ENCODE results near the gene TRMT11. TPM values are rescaled to one million over a fixed set of nuclear protein-coding genes. Genes with fewer than 3 reads are reported as not detected.

TRMT11 gene
- total and polyA plus RNA-seq, 2 of the 13 experiments (the other 11 are each of a cell fraction or from before 2014, with no cell fraction given): 42.2 to 81.9 TPM

DNA sequence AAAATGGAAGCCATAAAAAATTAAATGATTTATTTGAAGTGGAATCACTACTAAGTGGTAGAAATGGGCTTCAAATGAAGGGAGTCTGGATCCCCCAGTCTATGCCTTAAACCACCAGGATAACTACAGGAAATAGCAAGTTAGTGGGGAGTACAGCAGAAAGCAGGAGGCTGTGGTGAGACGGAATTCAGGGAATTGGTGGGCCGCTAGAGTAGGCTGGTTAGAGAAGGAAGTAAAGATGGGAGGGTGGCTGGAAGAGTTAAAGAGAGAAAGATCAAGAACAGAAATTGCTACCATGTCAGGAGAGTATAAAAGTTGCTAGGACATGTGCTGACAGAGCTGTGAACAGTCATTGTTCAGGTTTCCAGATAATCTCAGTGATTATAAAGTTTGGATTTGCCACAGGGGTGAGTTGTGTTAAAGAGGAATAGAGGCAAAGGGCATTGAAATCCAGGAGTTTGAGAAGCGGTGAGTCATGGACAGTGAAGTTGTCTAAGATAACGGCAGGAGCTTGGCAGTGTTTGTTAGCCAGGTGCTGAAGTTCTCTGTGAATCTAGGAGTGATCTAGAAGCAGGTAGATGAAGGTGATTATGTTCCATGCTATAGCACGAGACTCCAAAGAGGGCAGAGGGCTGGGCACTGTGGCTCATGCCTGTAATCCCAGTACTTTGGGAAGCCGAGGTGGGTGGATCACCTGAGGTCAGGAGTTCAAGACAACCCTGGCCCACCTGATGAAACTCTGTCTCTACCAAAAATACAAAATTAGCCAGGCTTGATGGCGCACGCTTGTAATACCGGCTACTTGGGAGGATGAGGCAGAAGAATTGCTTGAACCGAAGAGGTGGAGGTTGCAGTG, 43.4 kb upstream of the TRMT11 start (continued):
- TF ChIP-seq, protein P1, sequence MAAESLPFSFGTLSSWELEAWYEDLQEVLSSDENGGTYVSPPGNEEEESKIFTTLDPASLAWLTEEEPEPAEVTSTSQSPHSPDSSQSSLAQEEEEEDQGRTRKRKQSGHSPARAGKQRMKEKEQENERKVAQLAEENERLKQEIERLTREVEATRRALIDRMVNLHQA (CRISPR knock-in tag; IDR thresholded peaks at IDR 0.05): no peak
- TF ChIP-seq ELF1 (CRISPR knock-in tag; IDR thresholded peaks at IDR 0.05) (no peak), BHLHE40 (IDR thresholded peaks at IDR 0.05; ENCODE audit: low read length) (no peak), ZNF224 (CRISPR knock-in tag; IDR thresholded peaks at IDR 0.05) (no peak), ZNF354B (CRISPR knock-in tag; IDR thresholded peaks at IDR 0.05) (no peak), ZNF687 (CRISPR knock-in tag; IDR thresholded peaks at IDR 0.05) (peak; percentile 30; the same call in 1 of the 2 replicates), SMYD3 (CRISPR knock-in tag; IDR thresholded peaks at IDR 0.05) (no peak), U2AF1 (optimal IDR thresholded peaks at IDR 0.05; ENCODE audit: low read depth, low read length) (no peak), ZFP37 (CRISPR knock-in tag; IDR thresholded peaks at IDR 0.05; ENCODE audit: borderline replicate concordance) (no peak), NCOR1 (IDR thresholded peaks at IDR 0.05; ENCODE audit: borderline replicate concordance, low read length) (no peak), JDP2 (CRISPR knock-in tag; IDR thresholded peaks at IDR 0.05; ENCODE audit: borderline replicate concordance) (no peak), MTA3 (CRISPR knock-in tag; IDR thresholded peaks at IDR 0.05) (no peak), PAWR (CRISPR knock-in tag; IDR thresholded peaks at IDR 0.05; ENCODE audit: borderline replicate concordance) (no peak), GTF3A (CRISPR knock-in tag; conservative IDR thresholded peaks at IDR 0.05) (no peak), NFATC3 (CRISPR knock-in tag; IDR thresholded peaks at IDR 0.05) (no peak)
- TF ChIP-seq, protein P2, sequence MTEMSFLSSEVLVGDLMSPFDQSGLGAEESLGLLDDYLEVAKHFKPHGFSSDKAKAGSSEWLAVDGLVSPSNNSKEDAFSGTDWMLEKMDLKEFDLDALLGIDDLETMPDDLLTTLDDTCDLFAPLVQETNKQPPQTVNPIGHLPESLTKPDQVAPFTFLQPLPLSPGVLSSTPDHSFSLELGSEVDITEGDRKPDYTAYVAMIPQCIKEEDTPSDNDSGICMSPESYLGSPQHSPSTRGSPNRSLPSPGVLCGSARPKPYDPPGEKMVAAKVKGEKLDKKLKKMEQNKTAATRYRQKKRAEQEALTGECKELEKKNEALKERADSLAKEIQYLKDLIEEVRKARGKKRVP (CRISPR knock-in tag; IDR thresholded peaks at IDR 0.05): no peak
- TF ChIP-seq, protein P3, sequence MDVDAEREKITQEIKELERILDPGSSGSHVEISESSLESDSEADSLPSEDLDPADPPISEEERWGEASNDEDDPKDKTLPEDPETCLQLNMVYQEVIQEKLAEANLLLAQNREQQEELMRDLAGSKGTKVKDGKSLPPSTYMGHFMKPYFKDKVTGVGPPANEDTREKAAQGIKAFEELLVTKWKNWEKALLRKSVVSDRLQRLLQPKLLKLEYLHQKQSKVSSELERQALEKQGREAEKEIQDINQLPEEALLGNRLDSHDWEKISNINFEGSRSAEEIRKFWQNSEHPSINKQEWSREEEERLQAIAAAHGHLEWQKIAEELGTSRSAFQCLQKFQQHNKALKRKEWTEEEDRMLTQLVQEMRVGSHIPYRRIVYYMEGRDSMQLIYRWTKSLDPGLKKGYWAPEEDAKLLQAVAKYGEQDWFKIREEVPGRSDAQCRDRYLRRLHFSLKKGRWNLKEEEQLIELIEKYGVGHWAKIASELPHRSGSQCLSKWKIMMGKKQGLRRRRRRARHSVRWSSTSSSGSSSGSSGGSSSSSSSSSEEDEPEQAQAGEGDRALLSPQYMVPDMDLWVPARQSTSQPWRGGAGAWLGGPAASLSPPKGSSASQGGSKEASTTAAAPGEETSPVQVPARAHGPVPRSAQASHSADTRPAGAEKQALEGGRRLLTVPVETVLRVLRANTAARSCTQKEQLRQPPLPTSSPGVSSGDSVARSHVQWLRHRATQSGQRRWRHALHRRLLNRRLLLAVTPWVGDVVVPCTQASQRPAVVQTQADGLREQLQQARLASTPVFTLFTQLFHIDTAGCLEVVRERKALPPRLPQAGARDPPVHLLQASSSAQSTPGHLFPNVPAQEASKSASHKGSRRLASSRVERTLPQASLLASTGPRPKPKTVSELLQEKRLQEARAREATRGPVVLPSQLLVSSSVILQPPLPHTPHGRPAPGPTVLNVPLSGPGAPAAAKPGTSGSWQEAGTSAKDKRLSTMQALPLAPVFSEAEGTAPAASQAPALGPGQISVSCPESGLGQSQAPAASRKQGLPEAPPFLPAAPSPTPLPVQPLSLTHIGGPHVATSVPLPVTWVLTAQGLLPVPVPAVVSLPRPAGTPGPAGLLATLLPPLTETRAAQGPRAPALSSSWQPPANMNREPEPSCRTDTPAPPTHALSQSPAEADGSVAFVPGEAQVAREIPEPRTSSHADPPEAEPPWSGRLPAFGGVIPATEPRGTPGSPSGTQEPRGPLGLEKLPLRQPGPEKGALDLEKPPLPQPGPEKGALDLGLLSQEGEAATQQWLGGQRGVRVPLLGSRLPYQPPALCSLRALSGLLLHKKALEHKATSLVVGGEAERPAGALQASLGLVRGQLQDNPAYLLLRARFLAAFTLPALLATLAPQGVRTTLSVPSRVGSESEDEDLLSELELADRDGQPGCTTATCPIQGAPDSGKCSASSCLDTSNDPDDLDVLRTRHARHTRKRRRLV (CRISPR knock-in tag; IDR thresholded peaks at IDR 0.05): no peak
- TF ChIP-seq, protein P4, sequence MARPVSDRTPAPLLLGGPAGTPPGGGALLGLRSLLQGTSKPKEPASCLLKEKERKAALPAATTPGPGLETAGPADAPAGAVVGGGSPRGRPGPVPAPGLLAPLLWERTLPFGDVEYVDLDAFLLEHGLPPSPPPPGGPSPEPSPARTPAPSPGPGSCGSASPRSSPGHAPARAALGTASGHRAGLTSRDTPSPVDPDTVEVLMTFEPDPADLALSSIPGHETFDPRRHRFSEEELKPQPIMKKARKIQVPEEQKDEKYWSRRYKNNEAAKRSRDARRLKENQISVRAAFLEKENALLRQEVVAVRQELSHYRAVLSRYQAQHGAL (CRISPR knock-in tag; IDR thresholded peaks at IDR 0.05; ENCODE audit: not compliant biosample characterization): no peak

Data from HepG2 (cell line).